ENCODE measurements around the gene GDPD1. TPM values are rescaled to one million over a fixed set of nuclear protein-coding genes. Genes with fewer than 3 reads are reported as not detected.
"Not testable (repeated sequence)": the region's sequence is repeated elsewhere in the genome, so short reads cannot be mapped to it uniquely, and the experiment has no call there.

The GDPD1 gene
- total and polyA plus RNA-seq, 2 donors (not counting 1 experiment from before 2014, with no cell fraction given): 0.95 to 2.7 TPM

GRCh38 chr17:59287891-59288290 is 67.6 kb downstream of the GDPD1 start:
- peaks cover 0 to 11% of the 10 kb centered on the region in 2 donors for H3K4me1 ChIP-seq (ENCODE audit: control insufficient read depth in 2 of 2, insufficient read depth in 2 of 2, low read length in 2 of 2)
- TF ChIP-seq CTCF (IDR thresholded peaks at IDR 0.05): no peak
- TF ChIP-seq EZH2 (IDR thresholded peaks at IDR 0.05; ENCODE audit: borderline replicate concordance, insufficient read depth, low read depth, low read length, poor library complexity, severe bottlenecking): no peak
- no peak overlapping the region for H2AFZ ChIP-seq (ENCODE audit: insufficient read depth, low read depth, low read length, poor library complexity, severe bottlenecking)
- no peak overlapping the region for H3K27ac ChIP-seq (ENCODE audit: low read length in 2 of 2)
- H4K20me1 ChIP-seq (ENCODE audit: control insufficient read depth, insufficient read depth, low read length, poor library complexity, severe bottlenecking): no peaks in the 10 kb centered on the region
- no peaks in the 10 kb centered on the region for H3K36me3 ChIP-seq (replicated peaks in 1 of 2; ENCODE audit: control extremely low read depth in 1 of 2, control insufficient read depth in 1 of 2, extremely low read depth in 1 of 2, insufficient read depth in 2 of 2, low read length in 1 of 2)
- ChIA-PET CTCF (no interaction called here), POLR2A (no interaction called here)
- H3K9ac ChIP-seq (ENCODE audit: low read length): no peak overlapping the region
- no peaks in the 10 kb centered on the region for H3K79me2 ChIP-seq (ENCODE audit: control insufficient read depth, insufficient read depth, low read length)
- H3K9me3 ChIP-seq (ENCODE audit: control extremely low read depth in 1 of 3, control insufficient read depth in 2 of 3, insufficient read depth in 1 of 3, low read length in 2 of 3): no peaks in the 10 kb centered on the region
- WGBS (ENCODE audit: insufficient coverage): 67% methylated on average over 1 of the region's 3 CpGs
- Mint-ChIP-seq H3K27me3 (no peaks in the 10 kb centered on the region), H3K4me3 (no peak overlapping the region), H3K27ac (no peak overlapping the region), H3K9me3 (ENCODE audit: insufficient read depth) (no peaks in the 10 kb centered on the region), H3K4me1 (peaks cover 12% of the 10 kb centered on the region)
- ATAC-seq (ENCODE audit: low read depth): no peak
- no peaks in the 10 kb centered on the region for H3K27me3 ChIP-seq (replicated peaks in 1 of 4; ENCODE audit: control extremely low read depth in 1 of 4, control insufficient read depth in 3 of 4, insufficient read depth in 4 of 4, low read length in 3 of 4)
- intact Hi-C loops (cut with micrococcal nuclease): no loop called here
- no peak for DNase-seq
- no peak overlapping the region for H3K4me3 ChIP-seq (ENCODE audit: control extremely low read depth in 1 of 5, extremely low read depth in 1 of 5, insufficient read depth in 1 of 5, low read depth in 2 of 5, low read length in 4 of 5)
- H3K4me2 ChIP-seq (replicated peaks; ENCODE audit: low read depth, low read length, poor library complexity, severe bottlenecking): no peak overlapping the region

GRCh38 chr17:59289981-59290301 is 69.6 kb downstream of the GDPD1 start:
- Histone ChIP-seq H3K9ac (ENCODE audit: low read length) (no peak overlapping the region), H4K20me1 (ENCODE audit: control insufficient read depth, insufficient read depth, low read length, poor library complexity, severe bottlenecking) (no peaks in the 10 kb centered on the region), H3K36me3 (replicated peaks in 1 of 2; ENCODE audit: control extremely low read depth in 1 of 2, control insufficient read depth in 1 of 2, extremely low read depth in 1 of 2, insufficient read depth in 2 of 2, low read length in 1 of 2) (no peaks in the 10 kb centered on the region), H3K4me2 (replicated peaks; ENCODE audit: low read depth, low read length, poor library complexity, severe bottlenecking) (no peak overlapping the region), H3K27me3 (replicated peaks in 1 of 4; ENCODE audit: control extremely low read depth in 1 of 4, control insufficient read depth in 3 of 4, insufficient read depth in 4 of 4, low read length in 3 of 4) (no peaks in the 10 kb centered on the region), H3K9me3 (ENCODE audit: control extremely low read depth in 1 of 3, control insufficient read depth in 2 of 3, insufficient read depth in 1 of 3, low read length in 2 of 3) (no peaks in the 10 kb centered on the region), H3K27ac (ENCODE audit: low read length in 2 of 2) (no peak overlapping the region), H3K4me3 (ENCODE audit: control extremely low read depth in 1 of 5, extremely low read depth in 1 of 5, insufficient read depth in 1 of 5, low read depth in 2 of 5, low read length in 4 of 5) (no peak overlapping the region), H2AFZ (ENCODE audit: insufficient read depth, low read depth, low read length, poor library complexity, severe bottlenecking) (peak overlapping the region; percentile 69), H3K79me2 (ENCODE audit: control insufficient read depth, insufficient read depth, low read length) (no peaks in the 10 kb centered on the region), H3K4me1 (ENCODE audit: control insufficient read depth in 2 of 2, insufficient read depth in 2 of 2, low read length in 2 of 2) (peaks cover 0 to 11% of the 10 kb centered on the region in 2 donors)
- Mint-ChIP-seq H3K27ac (no peak overlapping the region), H3K9me3 (ENCODE audit: insufficient read depth) (no peaks in the 10 kb centered on the region), H3K4me1 (peaks cover 12% of the 10 kb centered on the region), H3K4me3 (no peak overlapping the region), H3K27me3 (no peaks in the 10 kb centered on the region)
- no peak for ATAC-seq (ENCODE audit: low read depth)
- no peak for TF ChIP-seq EZH2 (IDR thresholded peaks at IDR 0.05; ENCODE audit: borderline replicate concordance, insufficient read depth, low read depth, low read length, poor library complexity, severe bottlenecking)
- no peak for TF ChIP-seq CTCF (IDR thresholded peaks at IDR 0.05)
- POLR2A ChIA-PET: interaction anchor here (0.6 kb wide), 1 partner anchor 317 kb away, joined by 8 read pairs; no protein-coding TSS in a partner anchor
- DNase-seq: no peak
- intact Hi-C loops (cut with micrococcal nuclease): no loop called here
- WGBS (ENCODE audit: insufficient coverage): no CpG with 5 or more reads among the region's 3 CpGs
- CTCF ChIA-PET: no interaction called here

GRCh38 chr17:59290302-59290998 is 70.1 kb downstream of the GDPD1 start:
- WGBS (ENCODE audit: insufficient coverage): 7% methylated on average over 3 of the region's 12 CpGs
- H3K9me3 Mint-ChIP-seq (ENCODE audit: insufficient read depth); H3K9ac ChIP-seq (ENCODE audit: low read length); H3K27ac Mint-ChIP-seq; ATAC-seq (ENCODE audit: low read depth); intact Hi-C loops (cut with micrococcal nuclease); H3K79me2 ChIP-seq (ENCODE audit: control insufficient read depth, insufficient read depth, low read length); H3K4me3 ChIP-seq (ENCODE audit: control extremely low read depth in 1 of 5, extremely low read depth in 1 of 5, insufficient read depth in 1 of 5, low read depth in 2 of 5, low read length in 4 of 5); H3K27ac ChIP-seq (ENCODE audit: low read length in 2 of 2); CTCF ChIA-PET; H3K36me3 ChIP-seq (replicated peaks in 1 of 2; ENCODE audit: control extremely low read depth in 1 of 2, control insufficient read depth in 1 of 2, extremely low read depth in 1 of 2, insufficient read depth in 2 of 2, low read length in 1 of 2); H3K27me3 ChIP-seq (replicated peaks in 1 of 4; ENCODE audit: control extremely low read depth in 1 of 4, control insufficient read depth in 3 of 4, insufficient read depth in 4 of 4, low read length in 3 of 4); H4K20me1 ChIP-seq (ENCODE audit: control insufficient read depth, insufficient read depth, low read length, poor library complexity, severe bottlenecking); H3K9me3 ChIP-seq (ENCODE audit: control extremely low read depth in 1 of 3, control insufficient read depth in 2 of 3, insufficient read depth in 1 of 3, low read length in 2 of 3); DNase-seq; H3K4me2 ChIP-seq (replicated peaks; ENCODE audit: low read depth, low read length, poor library complexity, severe bottlenecking); H3K27me3 Mint-ChIP-seq: not testable (repeated sequence)
- Histone ChIP-seq H3K4me1 (ENCODE audit: control insufficient read depth in 2 of 2, insufficient read depth in 2 of 2, low read length in 2 of 2) (peaks cover 0 to 11% of the 10 kb centered on the region in 2 donors), H2AFZ (ENCODE audit: insufficient read depth, low read depth, low read length, poor library complexity, severe bottlenecking) (peak overlapping the region; percentile 69)
- H3K4me1 Mint-ChIP-seq: peaks cover 12% of the 10 kb centered on the region
- POLR2A ChIA-PET: interaction anchor here (0.6 kb wide), 1 partner anchor 316 kb away, joined by 8 read pairs; no protein-coding TSS in a partner anchor
- H3K4me3 Mint-ChIP-seq: peak overlapping the region; percentile 59

All from B cell (primary cell).